DMS53 treated with DMSO at 0.1 percent for 48 hours (cell line): ENCODE results near the gene AIPL1.

Source experiments
- DNase-seq: peaks from one replicate; lab custom pipeline; 2025; ENCODE audit not compliant: unreplicated experiment; lab: John Stamatoyannopoulos, UW

Gene AIPL1

GRCh38 chr17:6380915-6381438 lies 53.9 kb downstream of the AIPL1 start:
- no peak for DNase-seq

- DNase-seq: no peak
These were observed 57.0 kb downstream of the AIPL1 start for GRCh38 chr17:6377906-6378305.

GRCh38 chr17:6376931-6377361 lies 58.0 kb downstream of the AIPL1 start:
- DNase-seq: no peak

- DNase-seq: no peak
These were observed 60.1 kb downstream of the AIPL1 start for GRCh38 chr17:6374761-6375312.

DNA sequence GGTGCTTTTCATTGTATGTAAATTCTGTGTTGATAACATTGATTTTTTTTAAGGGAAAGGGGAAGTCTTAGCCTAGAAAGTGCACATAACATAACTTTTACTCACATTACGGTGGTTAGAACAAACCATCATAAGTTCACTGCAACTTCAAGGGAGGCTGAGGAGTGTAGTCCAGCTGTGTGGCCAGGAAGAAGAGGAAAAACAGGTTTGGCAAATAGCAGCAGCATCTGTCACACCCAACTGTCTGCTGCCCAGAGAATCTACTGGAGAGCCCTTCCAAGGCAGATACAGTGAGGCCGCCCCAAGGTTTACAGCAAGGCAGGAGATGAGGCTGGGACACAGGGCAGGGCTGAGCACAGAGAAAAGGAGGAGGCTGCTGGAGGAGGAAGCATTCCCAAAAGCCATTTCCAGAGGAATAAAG lies 60.6 kb downstream of the AIPL1 start:
- peak; percentile 26 for DNase-seq
